Astrocyte (in vitro differentiated cells and primary cell): Measurements from ENCODE around the gene FBP1. TPM values are rescaled to one million over a fixed set of nuclear protein-coding genes. Genes with fewer than 3 reads are reported as not detected.

ENCODE experiments used
- DNase-seq: peaks from one replicate; pipeline ENCODE4 v3.0.0-alpha.2; 2010; ENCODE audit warnings: low read depth
- FAIRE-seq: peaks from 2 replicates; lab custom pipeline; 2011; peaks lifted over from hg19 to GRCh38; lab: Jason Lieb, UNC
- H2AFZ ChIP-seq: 2 replicates; pipeline ENCODE4 v1.6.0; 2012; ENCODE audit warnings: low read depth, low read length, inconsistent platforms
- H3K27ac ChIP-seq: 2 replicates; pipeline ENCODE4 v1.5.1; 2011; ENCODE audit warnings: low read depth, low read length, inconsistent platforms
- H3K27me3 ChIP-seq: 2 replicates; pipeline ENCODE4 v1.6.0; 2011; ENCODE audit warnings: low read length, inconsistent platforms; ENCODE audit not compliant: insufficient read depth
- H3K36me3 ChIP-seq: 2 replicates; pipeline ENCODE4 v1.5.1; 2011; ENCODE audit warnings: low read length, inconsistent platforms; ENCODE audit not compliant: insufficient read depth
- H3K4me1 ChIP-seq: 2 replicates; pipeline ENCODE4 v1.5.1; 2011; ENCODE audit warnings: low read length, inconsistent platforms; ENCODE audit not compliant: insufficient read depth
- H3K4me2 ChIP-seq: 2 replicates; pipeline ENCODE4 v1.6.0; 2012; ENCODE audit warnings: low read length, inconsistent platforms
- H3K4me3 ChIP-seq: 2 replicates; pipeline ENCODE4 v1.5.1; 2011; ENCODE audit warnings: low read depth, mild to moderate bottlenecking, low read length, inconsistent platforms; ENCODE audit not compliant: insufficient read depth
- H3K79me2 ChIP-seq: 2 replicates; pipeline ENCODE4 v1.6.0; 2012; ENCODE audit warnings: mild to moderate bottlenecking, low read length, inconsistent platforms; ENCODE audit not compliant: insufficient read depth
- H3K9ac ChIP-seq: 2 replicates; pipeline ENCODE4 v1.6.0; 2012; ENCODE audit warnings: mild to moderate bottlenecking, low read length, inconsistent platforms
- H3K9me3 ChIP-seq: 2 replicates; pipeline ENCODE4 v1.5.1; 2012; ENCODE audit warnings: low read depth, mild to moderate bottlenecking, low read length, inconsistent platforms; ENCODE audit not compliant: insufficient read depth
- H4K20me1 ChIP-seq: 2 replicates; pipeline ENCODE4 v1.6.0; 2012; ENCODE audit warnings: low read length, inconsistent platforms; ENCODE audit not compliant: insufficient read depth
- H3K27ac Mint-ChIP-seq: one replicate; pipeline ENCODE4 v1.8.0; 2021; ENCODE audit warnings: mild to moderate bottlenecking, mixed read lengths; ENCODE audit not compliant: unreplicated experiment
- H3K27me3 Mint-ChIP-seq: one replicate; pipeline ENCODE4 v1.8.0; 2021; ENCODE audit warnings: low read depth, mixed read lengths; ENCODE audit not compliant: unreplicated experiment
- H3K36me3 Mint-ChIP-seq: one replicate; pipeline ENCODE4 v1.8.0; 2021; ENCODE audit warnings: low read depth, mixed read lengths; ENCODE audit not compliant: unreplicated experiment
- H3K4me1 Mint-ChIP-seq: one replicate; pipeline ENCODE4 v1.8.0; 2021; ENCODE audit warnings: low read depth, mixed read lengths; ENCODE audit not compliant: unreplicated experiment
- H3K4me3 Mint-ChIP-seq: one replicate; pipeline ENCODE4 v1.8.0; 2021; ENCODE audit warnings: mild to moderate bottlenecking, moderate library complexity, mixed read lengths; ENCODE audit not compliant: unreplicated experiment
- H3K9me3 Mint-ChIP-seq: one replicate; pipeline ENCODE4 v1.8.0; 2021; ENCODE audit warnings: mild to moderate bottlenecking, mixed read lengths; ENCODE audit not compliant: unreplicated experiment
- EZH2 ChIP-seq: IDR thresholded peaks from 2 replicates; pipeline ENCODE4 v1.6.1; 2012; ENCODE audit warnings: mild to moderate bottlenecking, low read length, inconsistent platforms; ENCODE audit not compliant: insufficient read depth
- total RNA-seq: library from RNA; stranded (reverse); gene quantifications from 2 replicates; pipeline ENCODE4 v1.2.1, GENCODE V29; 2021
- TF ChIP-seq, protein P1 (sequence below): IDR thresholded peaks from 2 replicates; pipeline ENCODE4 v1.5.1; 2011; ENCODE audit warnings: low read depth, mild to moderate bottlenecking, inconsistent platforms, low read length, moderate library complexity; ENCODE audit not compliant: insufficient read depth

Gene FBP1
- total RNA-seq, 1 donor from 2014 or later, result 0.25 TPM

DNA sequence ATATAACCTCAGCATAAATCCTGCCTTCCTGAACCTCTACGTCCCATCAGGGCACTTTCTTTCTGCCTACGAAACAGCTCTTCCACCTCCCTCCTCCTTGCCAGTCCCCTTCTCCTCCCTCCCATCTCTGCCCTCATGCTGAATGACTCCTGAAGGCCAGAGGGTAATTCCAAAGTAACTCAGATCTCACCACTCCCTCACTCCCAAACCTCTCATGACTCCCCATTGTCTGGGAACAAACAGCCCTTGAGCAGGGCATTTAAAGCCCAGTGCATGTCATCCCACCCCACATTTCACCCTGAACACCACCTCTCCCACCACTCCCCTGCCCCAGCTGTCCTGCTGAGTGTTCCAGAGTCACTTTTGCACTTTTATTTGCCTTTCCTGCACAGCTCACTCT lies 8.9 kb upstream of the FBP1 start:
- Mint-ChIP-seq H3K4me1 (no peaks in the 10 kb centered on the region), H3K27ac (no peak overlapping the region), H3K9me3 (peaks cover 7% of the 10 kb centered on the region), H3K36me3 (no peaks in the 10 kb centered on the region), H3K4me3 (no peak overlapping the region), H3K27me3 (peaks cover 35% of the 10 kb centered on the region)
- H3K27me3 ChIP-seq, result no peaks in the 10 kb centered on the region
- FAIRE-seq, result no peak
- no peak overlapping the region for H3K4me3 ChIP-seq
- no peak overlapping the region for H3K9ac ChIP-seq
- peaks cover 11% of the 10 kb centered on the region for H3K4me1 ChIP-seq
- no peak overlapping the region for H3K4me2 ChIP-seq
- DNase-seq, result no peak
- no peaks in the 10 kb centered on the region for H3K79me2 ChIP-seq
- H3K27ac ChIP-seq, result no peak overlapping the region
- no peaks in the 10 kb centered on the region for H3K36me3 ChIP-seq
- TF ChIP-seq, protein P1, sequence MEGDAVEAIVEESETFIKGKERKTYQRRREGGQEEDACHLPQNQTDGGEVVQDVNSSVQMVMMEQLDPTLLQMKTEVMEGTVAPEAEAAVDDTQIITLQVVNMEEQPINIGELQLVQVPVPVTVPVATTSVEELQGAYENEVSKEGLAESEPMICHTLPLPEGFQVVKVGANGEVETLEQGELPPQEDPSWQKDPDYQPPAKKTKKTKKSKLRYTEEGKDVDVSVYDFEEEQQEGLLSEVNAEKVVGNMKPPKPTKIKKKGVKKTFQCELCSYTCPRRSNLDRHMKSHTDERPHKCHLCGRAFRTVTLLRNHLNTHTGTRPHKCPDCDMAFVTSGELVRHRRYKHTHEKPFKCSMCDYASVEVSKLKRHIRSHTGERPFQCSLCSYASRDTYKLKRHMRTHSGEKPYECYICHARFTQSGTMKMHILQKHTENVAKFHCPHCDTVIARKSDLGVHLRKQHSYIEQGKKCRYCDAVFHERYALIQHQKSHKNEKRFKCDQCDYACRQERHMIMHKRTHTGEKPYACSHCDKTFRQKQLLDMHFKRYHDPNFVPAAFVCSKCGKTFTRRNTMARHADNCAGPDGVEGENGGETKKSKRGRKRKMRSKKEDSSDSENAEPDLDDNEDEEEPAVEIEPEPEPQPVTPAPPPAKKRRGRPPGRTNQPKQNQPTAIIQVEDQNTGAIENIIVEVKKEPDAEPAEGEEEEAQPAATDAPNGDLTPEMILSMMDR, result no peak
- TF ChIP-seq EZH2, result no peak
- no peaks in the 10 kb centered on the region for H3K9me3 ChIP-seq
- H2AFZ ChIP-seq, result no peak overlapping the region
- no peaks in the 10 kb centered on the region for H4K20me1 ChIP-seq

DNA sequence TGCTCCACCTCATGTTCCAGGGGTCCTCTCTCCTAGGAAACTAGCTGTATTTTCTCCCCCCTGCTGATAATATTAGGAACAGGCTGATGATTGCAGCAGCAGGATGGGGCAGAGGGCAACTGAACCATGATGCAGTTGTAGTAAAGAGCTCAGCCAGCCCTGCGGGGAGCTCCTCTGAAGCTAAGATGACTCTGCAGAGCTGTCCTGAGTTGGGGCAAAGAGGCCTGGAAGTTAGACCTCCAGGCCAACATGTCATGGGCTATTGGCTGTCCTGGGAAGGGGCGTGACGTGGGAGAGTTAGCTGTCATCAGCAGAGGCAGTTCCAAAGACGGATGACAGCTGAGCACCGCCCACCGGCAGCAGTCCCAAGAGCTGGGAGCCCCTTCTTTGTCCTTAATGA lies 6.6 kb upstream of the FBP1 start:
- H3K4me2 ChIP-seq, result no peak overlapping the region
- H3K9ac ChIP-seq, result no peak overlapping the region
- Mint-ChIP-seq H3K9me3 (peaks cover 7% of the 10 kb centered on the region), H3K4me3 (no peak overlapping the region), H3K4me1 (no peaks in the 10 kb centered on the region), H3K27ac (no peak overlapping the region), H3K27me3 (peaks cover 44% of the 10 kb centered on the region), H3K36me3 (no peaks in the 10 kb centered on the region)
- no peak for DNase-seq
- no peaks in the 10 kb centered on the region for H4K20me1 ChIP-seq
- H2AFZ ChIP-seq, result no peak overlapping the region
- no peaks in the 10 kb centered on the region for H3K36me3 ChIP-seq
- H3K27me3 ChIP-seq, result no peaks in the 10 kb centered on the region
- TF ChIP-seq, protein P1, result no peak
- TF ChIP-seq EZH2, result no peak
- no peak overlapping the region for H3K4me3 ChIP-seq
- no peak overlapping the region for H3K27ac ChIP-seq
- FAIRE-seq, result no peak
- H3K79me2 ChIP-seq, result no peaks in the 10 kb centered on the region
- peaks cover 11% of the 10 kb centered on the region for H3K4me1 ChIP-seq
- no peaks in the 10 kb centered on the region for H3K9me3 ChIP-seq

DNA sequence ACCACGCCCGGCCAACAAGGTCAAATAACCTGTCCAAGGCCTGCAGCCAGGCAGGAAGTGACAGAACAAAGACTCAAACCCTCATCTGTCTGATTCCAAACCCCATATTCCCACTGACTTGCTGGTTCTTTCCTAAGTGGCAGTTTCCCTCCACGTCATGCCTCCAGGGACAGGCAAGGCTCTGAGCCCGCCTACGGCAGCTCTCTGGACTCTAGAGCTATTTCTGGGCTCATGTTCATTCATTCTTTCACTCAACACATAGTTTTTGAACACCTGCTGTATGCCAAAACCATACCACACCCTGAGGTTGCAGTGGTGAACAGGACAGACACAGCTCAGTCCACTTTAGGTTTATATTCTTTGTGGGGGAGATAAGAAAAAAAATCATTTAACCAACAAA lies 5.2 kb upstream of the FBP1 start:
- peaks cover 7% of the 10 kb centered on the region for H3K9me3 Mint-ChIP-seq
- Histone ChIP-seq H3K4me1 (peaks cover 12% of the 10 kb centered on the region), H3K27me3 (peaks cover 4% of the 10 kb centered on the region), H3K79me2 (no peaks in the 10 kb centered on the region), H3K9ac (no peak overlapping the region), H3K36me3 (no peaks in the 10 kb centered on the region), H4K20me1 (no peaks in the 10 kb centered on the region), H3K27ac (no peak overlapping the region), H3K9me3 (no peaks in the 10 kb centered on the region), H2AFZ (no peak overlapping the region), H3K4me3 (no peak overlapping the region), H3K4me2 (no peak overlapping the region)
- H3K4me1 Mint-ChIP-seq, result peaks cover 2% of the 10 kb centered on the region
- no peak for DNase-seq
- no peak for FAIRE-seq
- H3K4me3 Mint-ChIP-seq, result no peak overlapping the region
- no peaks in the 10 kb centered on the region for H3K36me3 Mint-ChIP-seq
- TF ChIP-seq, protein P1, result no peak
- TF ChIP-seq EZH2, result no peak
- no peak overlapping the region for H3K27ac Mint-ChIP-seq
- H3K27me3 Mint-ChIP-seq, result peaks cover 57% of the 10 kb centered on the region
